ENCODE measurements around the gene SELL. TPM values are rescaled to one million over a fixed set of nuclear protein-coding genes. Genes with fewer than 3 reads are reported as not detected.

SELL gene
- total and polyA plus RNA-seq, 2 of the 8 experiments (the other 6 are each of a cell fraction or from before 2014, with no cell fraction given), result not detected

- H3K4me2 ChIP-seq (ENCODE audit: insufficient read depth in 1 of 2, low read depth in 2 of 2, low read length in 2 of 2), result no peak overlapping the region
- H3K14ac ChIP-seq (ENCODE audit: insufficient read length), result no peak overlapping the region
- H2BK20ac ChIP-seq (ENCODE audit: low read length), result no peak overlapping the region
- no peak overlapping the region for H2BK5ac ChIP-seq (ENCODE audit: low read depth, low read length)
- H2BK120ac ChIP-seq (replicated peaks; ENCODE audit: low read depth, low read length), result no peak overlapping the region
- H4K8ac ChIP-seq (ENCODE audit: extremely low read depth, insufficient read depth, low read length), result no peak overlapping the region
- peaks cover 43 to 67% (median 51%) of the 10 kb centered on the region in 4 experiments for H3K27me3 ChIP-seq (replicated peaks in 1 of 4; ENCODE audit: control insufficient read depth in 3 of 4, extremely low read depth in 1 of 4, insufficient read depth in 3 of 4, low read length in 3 of 4)
- H3K79me2 ChIP-seq (ENCODE audit: control insufficient read depth in 1 of 2, insufficient read depth in 2 of 2, low read length in 2 of 2), result no peaks in the 10 kb centered on the region
- H3K4me3 ChIP-seq (ENCODE audit: extremely low read depth in 1 of 4, insufficient read depth in 2 of 4, low read depth in 3 of 4, low read length in 4 of 4), result no peak overlapping the region
- no peak for FAIRE-seq
- H4K20me1 ChIP-seq (replicated peaks in 1 of 2; ENCODE audit: control insufficient read depth in 1 of 2, insufficient read depth in 2 of 2, low read length in 2 of 2), result no peaks in the 10 kb centered on the region
- no peak overlapping the region for H4K5ac ChIP-seq (ENCODE audit: insufficient read length, low read depth, low read length)
- CTCF ChIA-PET (ENCODE audit: partially characterized antibody), result interaction anchor here (1.0 to 2.3 kb wide), 4 partner anchors 22 to 79 kb away, joined by 3 to 6 read pairs (median 4); no protein-coding TSS in a partner anchor
- H3K56ac ChIP-seq (replicated peaks; ENCODE audit: insufficient read length, low read depth, low read length), result no peak overlapping the region
- H3K23me2 ChIP-seq (ENCODE audit: low read depth, low read length), result no peaks in the 10 kb centered on the region
- H2BK12ac ChIP-seq (ENCODE audit: low read depth, low read length), result no peak overlapping the region
- DNase-seq (ENCODE audit: low read depth in 1 of 2, low spot score in 2 of 2), result no peak
- peaks cover 0 to 4% (median 2%) of the 10 kb centered on the region in 4 experiments; a peak in 1 of 7 replicates for H3K4me1 ChIP-seq (replicated peaks in 1 of 4; ENCODE audit: control insufficient read depth in 3 of 4, insufficient read depth in 4 of 4, low read length in 3 of 4)
- no peaks in the 10 kb centered on the region for H3K79me1 ChIP-seq (ENCODE audit: low read depth, low read length)
- no peak overlapping the region for H3K18ac ChIP-seq (ENCODE audit: extremely low read depth, low read length)
- no peak overlapping the region for H3K23ac ChIP-seq (ENCODE audit: insufficient read length)
- H3K9me3 ChIP-seq (ENCODE audit: insufficient read depth in 2 of 2, low read depth in 1 of 2, low read length in 1 of 2), result peaks cover 3 to 4% of the 10 kb centered on the region in 2 experiments; a peak in 2 of 4 replicates
- H4K91ac ChIP-seq (replicated peaks; ENCODE audit: insufficient read length, low read length), result no peak overlapping the region
- no peak overlapping the region for H2AFZ ChIP-seq (ENCODE audit: low read length)
- H3K36me3 ChIP-seq (ENCODE audit: control insufficient read depth in 2 of 4, insufficient read depth in 4 of 4, low read length in 3 of 4), result peaks cover 0 to 6% (median 0%) of the 10 kb centered on the region in 4 experiments; a peak in 1 of 8 replicates
- H3K9ac ChIP-seq (replicated peaks in 1 of 4; ENCODE audit: extremely low read depth in 1 of 4, low read depth in 3 of 4, low read length in 3 of 4), result no peak overlapping the region
- H3K4ac ChIP-seq (replicated peaks; ENCODE audit: insufficient read length, low read depth, low read length), result no peak overlapping the region
- no peak overlapping the region for H2BK15ac ChIP-seq (ENCODE audit: low read length)
- no peak overlapping the region for H2AK5ac ChIP-seq (ENCODE audit: low read depth, low read length)
- WGBS, 2 experiments (ENCODE audit: extremely low coverage in 1 of 2, insufficient coverage in 1 of 2, insufficient read length in 1 of 2, insufficient replicate concordance in 2 of 2, low coverage in 1 of 2, low lambda C conversion rate in 2 of 2, missing lambda C conversion rate in 1 of 2), result 76% methylated on average over 6 of the region's 6 CpGs; no CpG with 5 or more reads in 1 of the 2 experiments
- H3K27ac ChIP-seq (ENCODE audit: low read depth, low read length), result no peak overlapping the region
- POLR2A ChIA-PET (ENCODE audit: partially characterized antibody), result no interaction called here
- TF ChIP-seq RBBP5 (IDR thresholded peaks at IDR 0.05; ENCODE audit: borderline replicate concordance, low read depth, low read length) (no peak), EZH2 (IDR thresholded peaks at IDR 0.05; ENCODE audit: low read depth, low read length, severe bottlenecking) (no peak), CREB1 (IDR thresholded peaks at IDR 0.05) (no peak), KDM4A (IDR thresholded peaks at IDR 0.05; ENCODE audit: low read depth, low read length, severe bottlenecking) (no peak), SP2 (IDR thresholded peaks at IDR 0.05; ENCODE audit: low read length) (no peak), ASH2L (IDR thresholded peaks at IDR 0.05; ENCODE audit: low read length) (no peak), POLR2A (IDR thresholded peaks at IDR 0.05; ENCODE audit: control extremely low read depth in 1 of 2, low read depth in 2 of 2, low read length in 2 of 2) (no peak), FOSL1 (IDR thresholded peaks at IDR 0.05; ENCODE audit: insufficient read depth, low read depth, low read length) (no peak), BACH1 (IDR thresholded peaks at IDR 0.05; ENCODE audit: low read length) (no peak), CBX5 (IDR thresholded peaks at IDR 0.05; ENCODE audit: low read depth, low read length) (no peak)
Measured at GRCh38 chr1:169680377-169681019, 30.9 kb downstream of the SELL start.

All from H1 (cell line).